Measurements from ENCODE around the gene PTPRN2. TPM values are rescaled to one million over a fixed set of nuclear protein-coding genes. Genes with fewer than 3 reads are reported as not detected.

The PTPRN2 gene
- total and polyA plus RNA-seq, 2 of the 13 experiments (the other 11 are each of a cell fraction or from before 2014, with no cell fraction given) = 2.5 to 24.2 TPM

DNA sequence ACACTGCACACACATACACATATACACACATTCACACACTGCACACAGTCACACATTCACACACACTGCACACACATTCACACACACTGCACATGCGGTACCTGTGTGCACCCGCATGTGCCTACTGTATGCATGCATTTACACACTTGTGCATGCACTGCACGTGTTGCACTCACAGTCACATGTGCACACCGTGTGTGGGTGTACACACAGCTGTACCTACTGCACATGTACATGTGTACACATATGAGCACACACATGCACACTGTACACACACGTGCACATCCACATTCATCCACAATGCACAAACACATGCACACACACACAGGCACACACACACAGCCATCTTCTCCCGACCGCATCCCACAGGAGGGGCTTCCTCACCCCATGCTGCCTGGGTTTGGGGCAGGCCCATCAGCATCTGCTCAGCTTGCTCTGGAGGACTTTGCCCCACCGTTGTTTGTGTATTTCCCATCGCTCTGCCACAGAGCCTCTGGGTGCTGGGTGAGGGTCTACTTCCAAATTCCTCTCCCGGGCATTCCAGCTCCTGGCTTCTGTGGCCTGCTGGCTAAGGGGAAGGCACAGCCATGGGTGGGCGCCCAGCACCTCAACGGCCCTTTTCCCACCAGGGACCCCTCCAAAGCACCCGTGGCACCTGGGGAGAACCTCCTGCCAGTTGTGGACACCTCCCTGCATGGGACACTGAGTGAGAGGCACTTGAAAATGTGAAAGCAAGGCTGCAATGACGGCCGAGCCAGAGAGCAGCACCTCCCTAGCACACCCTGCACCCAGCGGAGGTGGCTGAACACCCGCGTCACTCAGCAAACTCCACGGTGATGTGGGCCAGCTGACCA lies 324.3 kb downstream of the PTPRN2 start (continued):
- TF ChIP-seq, protein P1, sequence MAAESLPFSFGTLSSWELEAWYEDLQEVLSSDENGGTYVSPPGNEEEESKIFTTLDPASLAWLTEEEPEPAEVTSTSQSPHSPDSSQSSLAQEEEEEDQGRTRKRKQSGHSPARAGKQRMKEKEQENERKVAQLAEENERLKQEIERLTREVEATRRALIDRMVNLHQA (CRISPR knock-in tag; IDR thresholded peaks at IDR 0.05) = no peak
- TF ChIP-seq, protein P2, sequence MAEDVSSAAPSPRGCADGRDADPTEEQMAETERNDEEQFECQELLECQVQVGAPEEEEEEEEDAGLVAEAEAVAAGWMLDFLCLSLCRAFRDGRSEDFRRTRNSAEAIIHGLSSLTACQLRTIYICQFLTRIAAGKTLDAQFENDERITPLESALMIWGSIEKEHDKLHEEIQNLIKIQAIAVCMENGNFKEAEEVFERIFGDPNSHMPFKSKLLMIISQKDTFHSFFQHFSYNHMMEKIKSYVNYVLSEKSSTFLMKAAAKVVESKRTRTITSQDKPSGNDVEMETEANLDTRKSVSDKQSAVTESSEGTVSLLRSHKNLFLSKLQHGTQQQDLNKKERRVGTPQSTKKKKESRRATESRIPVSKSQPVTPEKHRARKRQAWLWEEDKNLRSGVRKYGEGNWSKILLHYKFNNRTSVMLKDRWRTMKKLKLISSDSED (CRISPR knock-in tag; IDR thresholded peaks at IDR 0.05) = no peak
- TF ChIP-seq, protein P3, sequence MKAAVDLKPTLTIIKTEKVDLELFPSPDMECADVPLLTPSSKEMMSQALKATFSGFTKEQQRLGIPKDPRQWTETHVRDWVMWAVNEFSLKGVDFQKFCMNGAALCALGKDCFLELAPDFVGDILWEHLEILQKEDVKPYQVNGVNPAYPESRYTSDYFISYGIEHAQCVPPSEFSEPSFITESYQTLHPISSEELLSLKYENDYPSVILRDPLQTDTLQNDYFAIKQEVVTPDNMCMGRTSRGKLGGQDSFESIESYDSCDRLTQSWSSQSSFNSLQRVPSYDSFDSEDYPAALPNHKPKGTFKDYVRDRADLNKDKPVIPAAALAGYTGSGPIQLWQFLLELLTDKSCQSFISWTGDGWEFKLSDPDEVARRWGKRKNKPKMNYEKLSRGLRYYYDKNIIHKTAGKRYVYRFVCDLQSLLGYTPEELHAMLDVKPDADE (CRISPR knock-in tag; IDR thresholded peaks at IDR 0.05) = no peak
- TF ChIP-seq NFE2 (CRISPR knock-in tag; IDR thresholded peaks at IDR 0.05) (no peak), YEATS4 (CRISPR knock-in tag; IDR thresholded peaks at IDR 0.05; ENCODE audit: borderline replicate concordance) (no peak), ARNTL (CRISPR knock-in tag; IDR thresholded peaks at IDR 0.05) (peak; percentile 46), ZNF496 (CRISPR knock-in tag; IDR thresholded peaks at IDR 0.05; ENCODE audit: insufficient replicate concordance) (no peak), POLR2A (IDR thresholded peaks at IDR 0.05; ENCODE audit: insufficient read depth in 1 of 2, low read depth in 2 of 2, low read length in 2 of 2) (no peak), POLR2AphosphoS2 (IDR thresholded peaks at IDR 0.05; ENCODE audit: low read depth, low read length) (no peak), PAX8 (CRISPR knock-in tag; IDR thresholded peaks at IDR 0.05; ENCODE audit: borderline replicate concordance) (no peak), HDAC6 (IDR thresholded peaks at IDR 0.05; ENCODE audit: low read depth, low read length) (no peak), MYC (CRISPR knock-in tag; IDR thresholded peaks at IDR 0.05; ENCODE audit: borderline replicate concordance) (0 out of 2 replicates have a peak, but pooled peaks have one; percentile 34), NR2F2 (IDR thresholded peaks at IDR 0.05; ENCODE audit: borderline replicate concordance, low read depth) (no peak), ZNF850 (CRISPR knock-in tag; conservative IDR thresholded peaks at IDR 0.05) (no peak), ZNF124 (CRISPR knock-in tag; IDR thresholded peaks at IDR 0.05) (no peak), SMAD9 (CRISPR knock-in tag; IDR thresholded peaks at IDR 0.05) (no peak), KLF12 (CRISPR knock-in tag; IDR thresholded peaks at IDR 0.05; ENCODE audit: borderline replicate concordance) (no peak)
- TF ChIP-seq, protein P4, sequence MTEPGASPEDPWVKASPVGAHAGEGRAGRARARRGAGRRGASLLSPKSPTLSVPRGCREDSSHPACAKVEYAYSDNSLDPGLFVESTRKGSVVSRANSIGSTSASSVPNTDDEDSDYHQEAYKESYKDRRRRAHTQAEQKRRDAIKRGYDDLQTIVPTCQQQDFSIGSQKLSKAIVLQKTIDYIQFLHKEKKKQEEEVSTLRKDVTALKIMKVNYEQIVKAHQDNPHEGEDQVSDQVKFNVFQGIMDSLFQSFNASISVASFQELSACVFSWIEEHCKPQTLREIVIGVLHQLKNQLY (CRISPR knock-in tag; IDR thresholded peaks at IDR 0.05) = no peak
- TF ChIP-seq, protein P5, sequence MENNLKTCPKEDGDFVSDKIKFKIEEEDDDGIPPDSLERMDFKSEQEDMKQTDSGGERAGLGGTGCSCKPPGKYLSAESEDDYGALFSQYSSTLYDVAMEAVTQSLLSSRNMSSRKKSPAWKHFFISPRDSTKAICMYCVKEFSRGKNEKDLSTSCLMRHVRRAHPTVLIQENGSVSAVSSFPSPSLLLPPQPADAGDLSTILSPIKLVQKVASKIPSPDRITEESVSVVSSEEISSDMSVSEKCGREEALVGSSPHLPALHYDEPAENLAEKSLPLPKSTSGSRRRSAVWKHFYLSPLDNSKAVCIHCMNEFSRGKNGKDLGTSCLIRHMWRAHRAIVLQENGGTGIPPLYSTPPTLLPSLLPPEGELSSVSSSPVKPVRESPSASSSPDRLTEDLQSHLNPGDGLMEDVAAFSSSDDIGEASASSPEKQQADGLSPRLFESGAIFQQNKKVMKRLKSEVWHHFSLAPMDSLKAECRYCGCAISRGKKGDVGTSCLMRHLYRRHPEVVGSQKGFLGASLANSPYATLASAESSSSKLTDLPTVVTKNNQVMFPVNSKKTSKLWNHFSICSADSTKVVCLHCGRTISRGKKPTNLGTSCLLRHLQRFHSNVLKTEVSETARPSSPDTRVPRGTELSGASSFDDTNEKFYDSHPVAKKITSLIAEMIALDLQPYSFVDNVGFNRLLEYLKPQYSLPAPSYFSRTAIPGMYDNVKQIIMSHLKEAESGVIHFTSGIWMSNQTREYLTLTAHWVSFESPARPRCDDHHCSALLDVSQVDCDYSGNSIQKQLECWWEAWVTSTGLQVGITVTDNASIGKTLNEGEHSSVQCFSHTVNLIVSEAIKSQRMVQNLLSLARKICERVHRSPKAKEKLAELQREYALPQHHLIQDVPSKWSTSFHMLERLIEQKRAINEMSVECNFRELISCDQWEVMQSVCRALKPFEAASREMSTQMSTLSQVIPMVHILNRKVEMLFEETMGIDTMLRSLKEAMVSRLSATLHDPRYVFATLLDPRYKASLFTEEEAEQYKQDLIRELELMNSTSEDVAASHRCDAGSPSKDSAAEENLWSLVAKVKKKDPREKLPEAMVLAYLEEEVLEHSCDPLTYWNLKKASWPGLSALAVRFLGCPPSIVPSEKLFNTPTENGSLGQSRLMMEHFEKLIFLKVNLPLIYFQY (CRISPR knock-in tag; IDR thresholded peaks at IDR 0.05; ENCODE audit: borderline replicate concordance) = no peak
- TF ChIP-seq, protein P6, sequence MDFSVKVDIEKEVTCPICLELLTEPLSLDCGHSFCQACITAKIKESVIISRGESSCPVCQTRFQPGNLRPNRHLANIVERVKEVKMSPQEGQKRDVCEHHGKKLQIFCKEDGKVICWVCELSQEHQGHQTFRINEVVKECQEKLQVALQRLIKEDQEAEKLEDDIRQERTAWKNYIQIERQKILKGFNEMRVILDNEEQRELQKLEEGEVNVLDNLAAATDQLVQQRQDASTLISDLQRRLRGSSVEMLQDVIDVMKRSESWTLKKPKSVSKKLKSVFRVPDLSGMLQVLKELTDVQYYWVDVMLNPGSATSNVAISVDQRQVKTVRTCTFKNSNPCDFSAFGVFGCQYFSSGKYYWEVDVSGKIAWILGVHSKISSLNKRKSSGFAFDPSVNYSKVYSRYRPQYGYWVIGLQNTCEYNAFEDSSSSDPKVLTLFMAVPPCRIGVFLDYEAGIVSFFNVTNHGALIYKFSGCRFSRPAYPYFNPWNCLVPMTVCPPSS (IDR thresholded peaks at IDR 0.05) = no peak
